GM12891 (cell line): ENCODE measurements around the gene CEP152.

Source experiments
- POLR2A ChIP-seq: IDR thresholded peaks from 2 replicates; pipeline ENCODE4 v1.6.1; 2011; ENCODE audit warnings: low read depth, low read length, control low read depth
- POLR2AphosphoS5 ChIP-seq: IDR thresholded peaks from 2 replicates; pipeline ENCODE4 v1.6.1; 2011; ENCODE audit warnings: low read depth, low read length, control low read depth

DNA sequence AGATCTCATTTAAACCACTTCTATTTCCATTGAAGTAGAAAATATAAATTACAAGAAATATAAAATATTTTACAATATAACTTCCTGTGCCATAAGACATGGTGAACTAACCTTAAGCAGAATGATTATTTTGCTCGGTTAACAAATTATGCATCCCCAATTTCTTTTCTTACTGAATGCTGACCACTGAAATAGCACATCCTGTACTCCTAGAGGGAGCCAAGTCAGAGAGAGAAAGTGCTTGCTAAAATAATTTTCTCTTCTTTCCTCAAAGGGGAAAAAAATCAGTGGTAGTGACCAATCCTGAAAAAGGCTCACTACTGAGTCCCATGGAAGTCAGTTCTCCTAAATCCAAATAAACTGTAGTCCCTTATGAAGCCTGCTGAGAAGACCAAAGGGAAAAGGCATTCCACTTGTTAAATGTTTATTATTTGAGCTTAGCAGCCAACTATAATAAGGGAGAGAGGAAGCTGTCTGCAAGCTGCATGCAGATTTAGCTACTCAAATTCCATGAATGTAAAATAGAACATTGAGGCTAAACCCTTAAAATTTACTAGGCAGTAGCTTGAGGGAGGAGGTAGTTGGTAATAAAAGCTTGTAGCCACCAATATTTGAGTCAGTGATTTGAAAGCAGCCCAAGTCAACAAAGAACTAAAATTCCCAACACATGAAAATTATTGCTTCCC is 33.1 kb downstream of the CEP152 start:
- TF ChIP-seq POLR2A: no peak
- no peak for TF ChIP-seq POLR2AphosphoS5
